HCEC 1CT (cell line): Measurements from ENCODE around the gene F13A1.

Source experiments
- DNase-seq: peaks from one replicate; pipeline ENCODE4 v3.0.0-alpha.2; 2017

F13A1 gene

DNA sequence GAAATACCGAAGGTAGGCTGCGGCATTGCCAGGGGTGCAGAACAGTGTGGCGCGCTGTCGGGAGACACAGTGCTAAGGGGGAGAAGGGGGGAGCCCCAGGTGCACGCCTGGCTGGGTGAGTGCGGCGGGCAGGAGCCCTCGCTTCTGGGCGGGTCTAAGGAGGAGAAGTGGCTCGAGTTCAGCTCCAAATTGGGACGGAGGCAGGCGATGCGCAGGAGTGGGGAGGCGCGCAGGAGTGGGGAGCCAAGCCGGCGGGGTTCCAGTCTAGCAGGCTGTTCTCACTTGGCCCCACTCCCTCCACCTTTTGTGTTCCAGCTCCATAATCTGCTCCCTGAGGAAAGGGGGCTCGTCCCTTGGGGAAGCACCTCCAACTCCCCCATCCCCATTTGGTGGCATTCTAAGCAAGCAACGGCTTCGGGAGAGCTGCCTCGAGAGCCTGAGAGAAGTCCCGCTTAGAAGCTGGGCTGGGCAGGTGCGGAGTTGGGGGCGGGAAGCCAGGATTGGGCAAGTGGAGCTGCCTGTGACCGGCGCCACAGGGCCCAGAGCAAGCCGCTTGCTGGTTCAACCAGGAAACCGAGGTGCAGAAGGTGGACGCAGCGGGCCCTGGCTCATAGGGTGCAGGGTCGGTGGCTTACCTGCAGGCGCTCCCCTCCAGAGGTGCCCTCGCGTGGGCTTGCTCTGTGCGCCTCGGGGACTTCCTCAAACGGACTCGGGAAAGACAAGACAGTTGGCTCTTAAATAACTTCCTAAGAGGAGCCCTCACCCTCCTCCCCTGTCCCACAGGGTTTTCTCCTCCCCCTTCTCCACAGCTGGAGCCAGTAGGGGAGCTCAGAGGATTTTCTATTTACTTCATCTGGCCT is at the start of gene F13A1:
Gene F13A1, minus strand, starts transcription at position 711 of the 860 bp plus-strand sequence. CDS start 1,998 bp downstream, outside the sequence.
- DNase-seq: no peak

- no peak for DNase-seq
Measured at GRCh38 chr6:6368684-6369052, 48.2 kb upstream of the F13A1 start.

- DNase-seq: no peak
Measured at GRCh38 chr6:6368040-6368683, 47.7 kb upstream of the F13A1 start.

- no peak for DNase-seq
Measured at GRCh38 chr6:6366803-6367202, 46.3 kb upstream of the F13A1 start.

DNA sequence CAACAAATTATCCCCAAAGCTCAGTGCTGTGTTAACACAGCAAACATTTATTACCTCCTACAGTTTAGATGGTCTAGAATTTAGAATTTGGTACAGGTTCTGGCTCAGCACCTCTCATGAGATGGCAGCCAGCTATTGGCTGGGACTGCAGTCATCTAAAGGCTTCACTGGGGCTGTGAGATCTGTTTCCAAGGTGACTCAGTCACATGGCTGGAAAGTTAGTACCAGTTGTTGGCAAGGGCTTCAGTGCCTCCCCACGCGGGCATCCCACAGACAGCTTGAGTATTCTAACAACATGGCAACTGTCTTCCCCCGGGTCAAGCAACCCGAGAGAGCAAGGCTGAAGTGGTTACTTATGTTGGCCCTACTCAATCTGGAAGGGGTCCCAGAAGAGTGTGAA is 44.8 kb upstream of the F13A1 start:
- no peak for DNase-seq

DNA sequence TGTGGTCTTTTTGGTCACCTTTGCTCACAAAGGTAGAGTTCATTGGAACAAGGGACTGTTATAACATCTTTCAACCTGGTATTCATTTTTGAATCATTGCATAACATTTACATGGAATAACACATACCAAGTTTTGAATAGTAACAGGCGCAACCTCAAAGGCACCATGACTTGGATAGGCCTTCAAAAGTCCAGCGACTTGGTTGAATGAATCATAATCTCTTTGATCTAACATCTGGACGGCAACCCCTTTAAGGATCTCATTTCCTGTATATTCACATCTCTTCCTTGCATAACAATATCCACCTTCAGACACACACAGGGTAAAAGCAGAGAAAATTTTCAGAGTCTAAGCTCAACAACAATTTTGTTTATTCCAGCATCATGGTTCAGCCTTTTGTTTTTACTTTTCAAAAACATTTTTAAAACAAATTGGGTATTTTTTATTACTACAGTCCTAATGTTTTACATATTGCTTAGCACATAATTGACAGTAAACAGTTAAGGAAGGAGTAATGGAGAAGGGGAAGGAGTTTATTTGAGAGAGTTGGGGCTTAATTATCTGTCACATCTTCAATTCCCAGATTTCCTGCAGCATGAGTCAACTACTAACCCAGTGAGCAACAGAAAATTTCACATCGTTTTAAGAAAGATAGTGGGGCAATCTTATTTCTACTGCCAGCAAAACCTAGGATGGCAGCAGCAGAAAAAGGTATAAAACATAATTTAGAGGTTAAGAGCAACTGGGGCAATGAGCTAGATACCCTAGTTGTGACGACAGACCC is 41.8 kb upstream of the F13A1 start:
- DNase-seq: no peak

GRCh38 chr6:6357530-6357929 is 37.1 kb upstream of the F13A1 start:
- DNase-seq: no peak

- no peak for DNase-seq
Measured at GRCh38 chr6:6357032-6357431, 36.6 kb upstream of the F13A1 start.

DNA sequence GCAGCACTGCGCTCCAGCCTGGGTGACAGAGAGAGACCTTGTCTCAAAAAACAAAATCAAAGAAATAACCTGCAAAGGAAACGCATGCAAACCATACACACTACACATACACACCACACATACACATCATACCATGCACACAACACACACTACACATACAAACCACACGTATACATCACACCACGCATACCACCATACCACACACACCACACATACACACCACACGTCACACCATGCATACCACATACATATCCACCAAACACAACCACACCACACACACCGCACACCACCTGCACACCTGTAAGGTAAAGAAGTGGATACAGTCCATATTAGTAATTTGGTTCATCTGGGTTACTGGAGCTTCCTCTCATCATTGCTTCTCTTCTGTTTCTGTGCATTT is 32.3 kb upstream of the F13A1 start:
- no peak for DNase-seq

DNA sequence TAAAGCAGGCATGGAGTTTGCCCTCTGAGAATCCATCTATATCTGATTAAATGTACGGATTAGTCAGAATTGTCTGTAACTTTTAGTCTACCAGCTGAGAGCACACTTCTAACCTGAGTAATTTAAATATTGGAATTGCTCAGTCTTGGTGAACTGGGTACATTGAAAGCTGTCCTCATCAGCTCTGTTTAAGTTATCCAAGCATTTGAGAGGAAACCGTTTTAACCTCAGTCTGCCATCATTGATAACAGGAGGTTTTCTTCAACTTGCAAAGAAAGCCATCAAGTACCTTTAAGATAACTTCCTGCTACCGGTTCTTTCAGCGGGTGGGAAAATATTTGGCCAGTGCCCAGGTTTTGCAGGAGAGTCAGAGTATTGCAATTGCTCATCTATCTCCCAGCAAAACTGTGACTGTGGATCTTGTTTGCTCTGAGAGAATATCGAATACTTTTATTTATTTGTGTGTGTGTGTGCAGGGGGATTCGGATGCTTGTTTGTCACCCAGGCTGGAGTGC is 31.1 kb upstream of the F13A1 start:
- no peak for DNase-seq

DNA sequence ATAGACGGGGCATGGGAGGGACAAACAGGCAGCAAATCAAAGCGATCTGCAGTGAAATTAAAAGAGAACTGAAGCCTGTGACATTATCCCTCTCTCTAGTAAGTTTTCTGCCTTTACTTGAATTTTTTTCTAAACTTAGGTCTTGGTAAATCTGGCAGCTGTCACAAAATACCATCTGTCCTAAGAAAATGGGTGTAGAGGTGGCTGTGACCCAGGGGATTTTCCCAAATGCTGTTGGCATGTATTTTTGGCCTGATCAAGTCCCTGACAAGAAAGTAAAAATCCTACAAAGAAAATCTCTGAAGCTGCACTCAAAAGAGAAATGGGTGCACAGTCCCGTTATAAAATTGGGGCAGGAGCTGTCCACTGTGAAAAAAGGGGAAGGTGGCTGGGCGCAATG is 30.2 kb upstream of the F13A1 start:
- DNase-seq: no peak

DNA sequence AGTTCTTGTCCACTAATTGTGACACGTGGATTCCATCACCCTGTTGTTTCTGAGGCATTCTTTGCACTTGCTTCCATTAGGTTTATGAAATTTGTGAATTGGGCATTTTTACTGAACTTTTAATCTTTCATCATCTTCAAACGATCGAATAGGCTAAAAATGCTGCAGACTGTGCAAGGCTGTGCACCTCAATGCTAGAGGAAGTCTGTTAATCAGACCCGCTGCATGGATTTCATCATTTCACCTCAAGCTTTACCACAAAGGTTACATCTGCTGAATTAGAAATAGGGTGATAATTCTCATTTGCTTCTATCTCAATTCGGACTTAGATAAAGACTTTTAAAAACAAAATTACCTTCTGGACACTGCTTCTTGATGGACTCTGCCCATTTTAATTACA is 27.8 kb upstream of the F13A1 start:
- no peak for DNase-seq

DNA sequence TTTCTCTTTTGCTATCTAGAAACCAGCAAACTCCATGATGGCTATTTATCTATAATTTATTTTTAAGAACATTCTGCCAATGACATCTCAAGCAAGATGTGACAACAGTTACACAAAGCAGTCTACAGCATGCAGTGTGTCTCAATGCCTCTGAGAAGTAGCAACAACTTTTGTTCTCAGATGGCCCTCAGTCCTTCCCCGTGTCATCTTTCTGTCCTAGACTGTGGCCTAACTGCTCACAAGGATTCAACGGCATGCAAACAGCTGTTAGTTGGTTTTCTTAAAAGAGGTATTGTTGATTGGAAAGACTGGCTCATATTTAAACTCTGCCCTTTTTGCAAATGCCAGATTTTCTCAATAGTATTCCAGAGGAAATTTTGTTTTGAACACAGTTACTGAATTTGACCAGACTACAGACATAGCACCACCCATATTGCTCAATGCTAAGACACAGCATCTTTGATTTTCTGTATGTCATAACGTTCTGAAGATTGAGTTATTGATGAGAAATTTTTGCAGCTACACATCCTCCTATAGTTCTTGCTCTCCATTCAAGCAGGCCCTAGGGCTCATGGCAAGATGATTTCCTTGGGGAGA is 26.1 kb upstream of the F13A1 start:
- DNase-seq: no peak

DNA sequence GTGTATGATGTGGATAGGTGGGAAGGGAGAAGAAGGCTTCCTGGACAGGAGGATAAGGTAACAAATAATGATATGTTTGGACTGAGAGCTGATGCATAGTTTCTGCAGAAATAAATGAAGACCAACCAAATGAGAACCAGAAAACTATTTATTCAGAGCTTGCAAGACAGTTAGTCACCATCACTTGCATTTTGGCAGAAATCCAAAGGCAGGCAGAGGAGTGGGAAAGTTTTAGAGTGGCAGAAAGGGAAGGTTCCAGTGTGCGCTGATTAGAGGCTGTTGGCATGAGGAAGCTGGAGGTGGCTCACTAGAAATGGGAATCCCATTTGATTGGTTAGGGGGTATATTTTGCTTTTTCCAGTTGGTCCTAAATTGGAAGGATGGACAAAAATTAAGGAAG is 13.0 kb upstream of the F13A1 start:
- DNase-seq: no peak

DNA sequence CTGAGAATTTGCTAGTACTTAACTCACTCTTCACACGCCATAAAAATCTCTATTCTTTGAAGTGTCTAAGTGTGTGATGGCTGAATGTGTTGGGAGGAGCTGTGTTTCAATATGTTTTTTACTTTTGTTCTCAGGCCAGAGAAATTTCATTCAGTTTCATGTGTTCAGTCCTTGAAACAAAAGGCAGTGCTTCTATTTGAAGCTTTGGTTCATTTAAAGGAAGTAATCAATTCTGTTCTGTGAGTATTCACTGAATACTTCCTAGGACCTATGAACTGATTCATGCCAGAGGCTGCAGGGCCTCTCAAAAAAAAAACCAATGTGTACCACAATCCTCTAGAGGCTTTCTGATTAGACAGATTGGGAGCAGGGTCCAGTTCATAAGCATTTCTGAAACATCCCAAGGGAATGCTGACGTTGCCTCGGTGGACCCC is 12.4 kb upstream of the F13A1 start:
- DNase-seq: no peak

GRCh38 chr6:6331946-6332601 is 11.6 kb upstream of the F13A1 start:
- no peak for DNase-seq

DNA sequence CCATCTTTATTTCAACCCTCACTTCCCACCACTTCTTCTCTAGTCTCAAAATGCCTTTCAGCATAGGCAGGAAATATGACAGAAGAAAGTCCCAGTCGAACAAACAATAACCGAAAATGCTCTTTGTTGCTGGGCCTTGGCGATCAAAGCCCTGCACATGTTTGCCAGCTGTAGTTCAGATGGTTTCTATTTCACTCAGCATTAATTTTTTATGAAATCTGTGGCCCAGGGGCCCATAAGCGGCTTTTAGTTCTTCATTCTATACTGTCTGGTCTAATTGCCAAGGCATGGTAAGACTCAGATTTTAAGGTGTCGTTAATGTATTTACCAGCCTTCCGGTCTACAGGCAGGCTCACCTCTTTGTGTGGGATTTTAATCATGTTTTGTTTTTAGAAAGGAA is 10.9 kb upstream of the F13A1 start:
- no peak for DNase-seq

- DNase-seq: no peak
Measured at GRCh38 chr6:6330407-6330806, 9.9 kb upstream of the F13A1 start.

DNA sequence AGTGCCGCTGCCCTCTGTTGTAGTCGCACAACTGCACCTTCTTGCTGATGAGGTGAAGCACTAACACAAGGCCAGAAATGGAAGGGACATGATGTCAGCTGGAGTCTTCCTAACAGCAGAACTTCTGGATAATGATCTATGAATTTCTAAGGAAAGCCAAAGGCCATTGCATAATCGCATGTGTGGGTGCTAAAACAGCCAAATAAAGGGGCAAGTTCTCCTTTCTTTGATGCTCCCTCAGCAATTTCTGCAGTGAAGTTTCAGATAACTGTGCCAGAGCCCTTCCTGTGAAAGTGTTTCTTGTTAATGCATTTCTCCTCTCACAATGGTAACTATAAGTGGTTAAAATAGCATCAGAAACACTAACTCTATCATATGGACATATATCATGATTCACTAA is 8.0 kb upstream of the F13A1 start:
- DNase-seq: no peak

GRCh38 chr6:6323352-6323751 is 2.9 kb upstream of the F13A1 start:
- DNase-seq: no peak

DNA sequence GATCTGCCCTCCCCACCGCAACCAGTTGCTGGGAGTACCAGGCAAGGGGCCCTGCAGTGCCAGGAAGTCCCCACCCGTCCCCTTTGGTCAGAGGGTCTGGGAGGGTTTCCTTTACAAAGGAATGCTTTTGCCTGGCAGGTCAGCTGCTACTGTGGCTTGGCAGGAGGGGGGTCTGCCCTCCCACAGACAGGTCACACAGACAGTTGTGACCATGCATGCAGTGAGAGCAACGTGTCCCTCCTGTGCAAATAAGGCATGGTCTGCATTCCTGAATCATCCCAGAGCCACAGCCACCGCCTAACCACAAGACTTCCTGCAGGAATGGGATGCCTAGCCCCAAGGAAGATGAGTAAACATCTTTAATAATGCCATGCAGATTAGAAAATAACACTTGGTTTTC is 439 bp upstream of the F13A1 start:
- DNase-seq: no peak
